ENCODE results near the gene SCNN1B.

SCNN1B gene

DNA sequence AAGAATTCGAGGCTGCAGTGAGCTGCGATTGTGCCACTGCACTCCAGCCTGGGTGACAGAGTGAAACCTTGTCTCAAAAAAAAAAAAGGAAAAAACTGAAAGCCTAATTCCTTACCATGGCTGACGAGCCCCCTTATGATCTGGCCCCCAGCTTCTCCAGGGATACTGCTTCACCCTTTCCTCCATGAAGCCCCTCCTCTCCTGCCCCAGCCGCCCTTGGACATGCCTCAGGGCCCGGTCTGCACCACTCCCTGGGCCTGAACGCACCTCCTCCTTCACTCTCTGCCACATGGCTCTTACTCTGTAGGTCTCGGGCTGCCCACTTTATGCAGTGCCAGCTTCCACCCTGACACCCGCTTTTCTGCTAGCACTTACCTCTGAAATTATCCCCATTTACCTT lies 85.6 kb downstream of the SCNN1B start:
- H3K27ac ChIP-seq = no peak overlapping the region
- TF ChIP-seq, protein P1, sequence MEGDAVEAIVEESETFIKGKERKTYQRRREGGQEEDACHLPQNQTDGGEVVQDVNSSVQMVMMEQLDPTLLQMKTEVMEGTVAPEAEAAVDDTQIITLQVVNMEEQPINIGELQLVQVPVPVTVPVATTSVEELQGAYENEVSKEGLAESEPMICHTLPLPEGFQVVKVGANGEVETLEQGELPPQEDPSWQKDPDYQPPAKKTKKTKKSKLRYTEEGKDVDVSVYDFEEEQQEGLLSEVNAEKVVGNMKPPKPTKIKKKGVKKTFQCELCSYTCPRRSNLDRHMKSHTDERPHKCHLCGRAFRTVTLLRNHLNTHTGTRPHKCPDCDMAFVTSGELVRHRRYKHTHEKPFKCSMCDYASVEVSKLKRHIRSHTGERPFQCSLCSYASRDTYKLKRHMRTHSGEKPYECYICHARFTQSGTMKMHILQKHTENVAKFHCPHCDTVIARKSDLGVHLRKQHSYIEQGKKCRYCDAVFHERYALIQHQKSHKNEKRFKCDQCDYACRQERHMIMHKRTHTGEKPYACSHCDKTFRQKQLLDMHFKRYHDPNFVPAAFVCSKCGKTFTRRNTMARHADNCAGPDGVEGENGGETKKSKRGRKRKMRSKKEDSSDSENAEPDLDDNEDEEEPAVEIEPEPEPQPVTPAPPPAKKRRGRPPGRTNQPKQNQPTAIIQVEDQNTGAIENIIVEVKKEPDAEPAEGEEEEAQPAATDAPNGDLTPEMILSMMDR (conservative IDR thresholded peaks at IDR 0.05) = no peak

DNA sequence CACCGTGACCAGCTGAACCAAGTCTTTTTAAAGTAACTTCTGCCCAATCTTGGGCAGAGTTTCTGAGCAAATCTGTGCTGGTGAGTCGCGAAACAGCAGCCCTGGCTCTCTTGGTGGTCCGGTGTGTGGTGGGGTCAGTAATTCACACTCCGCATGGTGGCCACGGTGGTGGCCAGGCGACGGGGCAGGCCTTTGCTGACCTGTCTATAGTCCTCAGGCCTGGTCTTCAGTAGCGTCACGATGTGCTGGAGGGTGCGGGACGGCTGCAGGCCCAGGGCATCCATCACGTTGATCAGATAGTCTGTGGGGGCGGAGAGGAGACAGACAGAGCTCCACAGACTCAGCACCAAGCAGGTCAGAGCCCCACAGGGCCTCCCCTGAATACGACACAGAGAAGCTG lies 86.7 kb downstream of the SCNN1B start:
- TF ChIP-seq, protein P1 (conservative IDR thresholded peaks at IDR 0.05) = no peak
- no peak overlapping the region for H3K27ac ChIP-seq

DNA sequence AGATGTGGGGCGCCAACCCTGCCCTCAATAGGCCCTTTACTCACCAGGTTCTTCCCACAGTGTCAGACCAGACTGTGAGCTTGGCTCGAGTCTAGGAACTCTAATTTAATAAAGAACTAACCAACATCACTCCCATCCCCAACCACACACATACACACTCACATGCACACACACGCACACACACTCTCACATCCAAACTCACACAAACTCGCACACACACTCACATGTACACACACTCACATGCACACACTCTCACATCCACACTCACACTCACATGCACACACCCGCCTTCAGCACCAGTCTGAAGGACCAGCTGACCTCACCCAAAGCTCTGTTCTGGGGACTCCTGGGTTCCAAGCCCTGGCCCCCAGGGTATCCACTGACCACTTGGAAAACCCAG lies 87.1 kb downstream of the SCNN1B start:
- TF ChIP-seq, protein P1 (conservative IDR thresholded peaks at IDR 0.05) = no peak
- no peak overlapping the region for H3K27ac ChIP-seq

DNA sequence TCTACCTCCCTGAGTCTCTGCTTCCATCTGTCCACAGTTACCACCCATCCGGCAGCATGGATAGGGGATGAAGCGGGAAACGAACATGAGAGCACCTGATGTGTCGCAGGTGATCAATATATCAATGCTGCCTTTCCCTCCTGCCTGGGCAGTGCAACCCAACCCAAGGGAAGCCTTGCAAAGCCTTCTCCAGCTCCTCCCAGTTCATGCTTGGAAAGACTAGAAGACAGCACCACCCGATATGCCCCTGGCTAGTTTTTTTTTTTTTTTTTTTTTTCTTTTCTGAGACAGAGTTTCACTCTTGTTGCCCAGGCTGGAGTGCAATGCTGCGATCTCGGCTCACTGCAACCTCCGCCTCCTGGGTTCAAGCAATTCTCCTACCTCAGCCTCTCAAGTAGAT lies 87.8 kb downstream of the SCNN1B start:
- peak overlapping the region; percentile 61 for H3K27ac ChIP-seq

DNA sequence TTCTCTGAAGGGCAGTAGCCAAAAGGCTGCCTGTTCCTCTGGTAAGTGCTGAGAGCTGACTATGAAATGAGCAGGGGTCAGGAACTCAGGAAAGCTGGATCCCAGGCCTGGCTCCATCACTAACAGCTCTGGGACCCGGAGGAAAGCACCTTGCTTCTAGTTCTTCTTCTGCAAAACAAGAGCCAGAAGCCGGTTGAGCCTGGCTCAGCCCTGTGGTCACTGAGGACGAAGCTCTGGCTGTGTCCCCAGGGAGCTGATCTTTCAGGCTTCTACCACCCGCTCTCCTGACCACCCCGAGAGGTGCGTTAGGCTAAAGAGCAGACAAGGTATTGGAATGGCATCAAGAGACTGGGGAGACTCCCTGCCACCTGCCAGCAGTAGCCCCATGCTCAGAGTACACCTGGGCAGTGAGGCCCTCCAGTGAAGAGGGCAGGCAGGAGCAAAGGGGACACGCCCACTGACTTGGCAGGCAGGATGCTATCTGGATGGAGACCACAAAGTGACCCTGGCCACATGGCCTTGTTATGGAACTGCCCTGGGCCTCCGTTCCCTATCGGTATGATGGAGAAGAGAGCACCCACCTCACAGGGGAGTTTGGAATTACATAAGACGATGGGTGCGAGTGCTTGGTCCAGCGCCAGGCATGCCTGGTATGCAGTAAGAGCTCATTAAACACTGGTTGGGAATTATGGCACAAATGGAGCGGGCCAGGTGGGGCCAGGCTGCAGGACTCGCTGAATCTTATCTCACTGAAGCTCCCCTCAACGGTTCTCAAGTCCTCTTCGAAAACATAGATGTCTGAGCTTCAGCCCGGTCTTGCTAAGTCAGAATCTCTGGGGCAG lies 89.5 kb downstream of the SCNN1B start:
- peak overlapping the region; percentile 61 for H3K27ac ChIP-seq
- TF ChIP-seq, protein P1 (conservative IDR thresholded peaks at IDR 0.05) = no peak

DNA sequence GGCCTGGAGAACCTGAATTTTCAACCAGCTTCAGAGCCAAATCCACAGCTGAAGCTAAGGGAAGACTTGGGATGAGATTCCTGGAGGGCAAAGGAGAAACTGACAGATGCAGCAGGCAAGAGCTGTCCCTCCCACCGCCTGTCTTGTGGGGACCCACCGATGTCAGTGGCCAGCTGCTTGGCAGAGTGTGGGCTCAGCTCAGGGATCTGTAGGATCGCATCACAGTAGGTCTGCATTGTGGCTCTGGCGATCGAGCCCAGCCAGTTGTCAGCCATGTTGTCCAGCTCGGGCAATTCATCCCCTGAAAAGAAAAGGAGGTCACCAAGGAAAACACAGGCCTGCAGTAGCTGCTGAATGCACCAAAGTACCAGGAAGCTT lies 90.1 kb downstream of the SCNN1B start:
- TF ChIP-seq, protein P1 (conservative IDR thresholded peaks at IDR 0.05) = no peak
- H3K27ac ChIP-seq = peak overlapping the region; percentile 61; the same call in 1 of the 2 replicates

DNA sequence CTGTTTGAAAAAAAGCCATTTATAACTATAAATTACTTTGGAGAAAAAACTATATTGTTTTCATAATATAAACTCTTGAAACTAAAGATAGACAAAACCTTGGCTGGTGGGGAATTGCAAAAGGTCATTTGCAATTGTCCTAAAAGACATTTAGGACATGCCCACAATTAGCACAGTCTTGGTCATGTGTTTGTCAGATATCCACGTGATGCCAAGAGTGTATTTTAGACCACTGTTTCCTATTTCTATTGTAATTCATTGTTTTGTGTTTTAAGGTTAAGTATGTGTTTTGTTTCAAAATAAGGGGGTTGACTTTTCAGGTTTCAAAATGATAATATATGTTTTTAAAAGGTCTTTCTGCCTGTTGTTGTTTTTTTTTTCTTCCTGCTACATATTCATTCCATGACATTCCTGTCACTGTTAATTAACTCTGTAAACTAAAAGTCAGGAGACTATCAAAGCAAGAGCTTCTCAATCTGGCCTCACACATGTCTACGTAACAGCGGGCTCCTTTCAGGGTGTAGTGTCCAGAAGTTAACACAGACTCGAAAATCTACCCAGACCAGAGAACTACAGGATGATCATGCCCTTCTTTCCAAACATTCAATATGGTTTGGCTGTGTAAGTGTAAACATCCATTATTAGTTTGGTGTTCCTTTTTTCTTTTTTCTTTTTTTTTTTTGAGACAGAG lies 92.2 kb downstream of the SCNN1B start:
- H3K27ac ChIP-seq = peak overlapping the region; percentile 53
- TF ChIP-seq, protein P1 (conservative IDR thresholded peaks at IDR 0.05) = no peak

DNA sequence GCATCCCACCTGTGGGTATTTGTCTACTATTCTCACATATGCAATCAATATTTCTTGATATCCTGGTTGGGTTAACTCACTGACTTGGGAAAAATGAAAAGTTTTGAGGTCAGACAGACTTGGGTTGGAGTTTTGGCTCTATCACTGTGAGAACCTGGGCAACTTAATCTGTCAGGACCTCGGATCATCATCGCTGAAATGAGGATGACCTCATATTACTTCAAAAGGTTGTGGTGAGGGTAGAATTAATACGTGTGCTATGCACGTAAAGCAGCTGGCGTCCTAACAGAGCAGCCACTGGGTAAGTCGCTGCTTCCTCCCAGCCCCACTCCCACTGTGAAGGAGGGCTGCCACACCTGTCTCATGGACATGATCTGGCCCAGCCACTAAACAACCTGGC lies 93.6 kb downstream of the SCNN1B start:
- TF ChIP-seq, protein P1 (conservative IDR thresholded peaks at IDR 0.05) = no peak
- H3K27ac ChIP-seq = no peak overlapping the region
